NK-92 (cell line): ENCODE data around the gene APLP2.
"Not testable (repeated sequence)": the region's sequence is repeated elsewhere in the genome, so short reads cannot be mapped to it uniquely, and the experiment has no call there.

Experiments
- DNase-seq: peaks from one replicate; lab custom pipeline; 2025; ENCODE audit not compliant: unreplicated experiment; lab: John Stamatoyannopoulos, UW

The APLP2 gene

DNA sequence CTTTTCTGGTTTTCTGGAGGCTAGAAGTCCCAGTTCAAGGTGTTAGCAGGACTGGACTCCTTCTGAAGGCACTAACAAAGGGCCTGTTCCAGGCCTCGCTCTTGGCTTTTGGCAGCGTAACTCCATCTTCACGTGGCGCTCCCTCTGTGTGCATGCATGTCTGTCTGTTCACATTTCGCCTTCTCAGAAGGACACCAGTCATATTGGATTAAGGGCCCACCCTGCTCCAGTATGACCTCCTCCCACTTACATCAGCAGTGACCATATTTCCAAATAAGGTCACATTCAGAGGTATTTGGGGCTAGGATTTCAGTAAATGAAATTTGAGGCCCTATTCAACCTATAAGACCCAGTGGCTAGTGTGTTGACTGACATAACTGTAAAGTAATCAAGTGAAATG lies 20.0 kb downstream of the APLP2 start:
- DNase-seq, result no peak

DNA sequence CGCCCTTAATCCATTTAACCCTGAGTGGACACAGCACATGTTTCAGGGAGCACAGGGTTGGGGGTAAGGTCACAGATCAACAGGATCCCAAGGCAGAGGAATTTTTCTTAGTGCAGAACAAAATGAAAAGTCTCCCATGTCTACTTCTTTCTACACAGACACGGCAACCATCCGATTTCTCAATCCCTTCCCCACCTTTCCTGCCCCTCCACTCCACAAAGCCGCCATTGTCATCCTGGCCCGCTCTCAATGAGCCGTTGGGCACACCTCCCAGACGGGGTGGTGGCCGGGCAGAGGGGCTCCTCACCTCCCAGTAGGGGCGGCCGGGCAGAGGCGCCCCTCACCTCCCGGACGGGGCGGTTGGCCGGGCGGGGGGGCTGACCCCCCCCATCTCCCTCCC lies 20.8 kb downstream of the APLP2 start:
- DNase-seq, result not testable (repeated sequence)

GRCh38 chr11:130091169-130091568 lies 21.5 kb downstream of the APLP2 start:
- DNase-seq, result not testable (repeated sequence)

- DNase-seq, result no peak
Measured at GRCh38 chr11:130092661-130093060, 23.0 kb downstream of the APLP2 start.

GRCh38 chr11:130094614-130095013 lies 24.9 kb downstream of the APLP2 start:
- DNase-seq, result no peak

DNA sequence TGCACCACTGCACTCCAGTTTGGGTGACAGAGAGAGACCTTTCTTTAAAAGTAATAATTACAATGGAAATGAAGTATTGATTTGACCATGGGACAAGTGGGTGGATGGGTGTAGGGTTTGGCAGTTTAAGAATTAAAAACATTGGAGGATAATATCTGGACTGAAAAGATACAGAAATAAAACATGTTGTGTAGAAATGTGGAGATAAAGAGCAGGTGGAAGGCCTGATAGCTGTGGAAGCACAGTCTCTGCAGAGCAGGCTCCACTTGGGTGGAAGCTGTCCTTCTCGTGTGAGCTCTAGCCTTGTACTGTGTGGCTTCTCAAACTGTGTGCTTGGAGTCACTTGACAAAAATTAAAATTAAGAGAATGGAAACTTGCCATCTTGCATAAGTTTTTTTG lies 25.6 kb downstream of the APLP2 start:
- no peak for DNase-seq

GRCh38 chr11:130096042-130096441 lies 26.3 kb downstream of the APLP2 start:
- no peak for DNase-seq

DNA sequence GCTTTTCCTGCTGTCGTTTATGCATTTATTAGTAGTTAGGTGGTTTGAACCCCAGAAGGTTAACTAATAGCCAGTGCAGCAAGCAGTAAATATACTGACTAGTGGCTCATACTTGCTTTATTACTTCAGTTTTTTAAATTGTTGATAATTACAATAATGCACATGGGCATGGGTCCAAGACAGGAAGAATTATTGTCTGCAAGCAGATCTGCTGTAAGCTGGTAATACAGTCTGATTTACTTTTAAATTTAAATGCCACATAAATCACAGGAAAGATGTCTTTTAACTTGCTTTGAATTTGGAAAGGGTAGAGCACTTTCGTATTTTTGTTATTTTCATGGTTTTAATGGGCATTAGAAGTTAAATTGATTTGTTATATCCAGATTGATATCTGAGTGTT lies 27.1 kb downstream of the APLP2 start:
- no peak for DNase-seq

GRCh38 chr11:130097285-130097684 lies 27.6 kb downstream of the APLP2 start:
- no peak for DNase-seq

DNA sequence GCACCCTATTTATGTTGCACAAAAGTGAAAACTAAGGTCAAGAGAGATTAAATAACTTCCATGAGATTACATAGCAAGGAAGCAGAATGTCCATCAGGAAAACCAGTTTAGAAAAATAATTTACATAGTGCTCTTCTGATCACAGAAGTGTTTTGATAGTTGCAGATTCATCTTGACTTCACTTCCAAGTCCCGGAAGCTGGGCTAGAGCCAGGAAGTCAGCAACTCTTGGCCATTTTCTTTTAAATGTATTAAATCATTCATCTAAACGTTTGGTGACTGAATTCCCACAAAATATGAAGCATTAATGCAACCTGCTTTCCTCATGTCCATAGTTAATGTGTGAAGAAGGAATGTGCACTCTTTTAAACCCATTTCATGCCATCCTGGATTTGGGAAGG lies 29.7 kb downstream of the APLP2 start:
- no peak for DNase-seq

- no peak for DNase-seq
Measured at GRCh38 chr11:130100381-130101095, 30.8 kb downstream of the APLP2 start.

- DNase-seq, result no peak
Measured at GRCh38 chr11:130101661-130102060, 32.0 kb downstream of the APLP2 start.

GRCh38 chr11:130102301-130103249 lies 32.9 kb downstream of the APLP2 start:
- no peak for DNase-seq

GRCh38 chr11:130103296-130103814 lies 33.7 kb downstream of the APLP2 start:
- DNase-seq, result no peak

DNA sequence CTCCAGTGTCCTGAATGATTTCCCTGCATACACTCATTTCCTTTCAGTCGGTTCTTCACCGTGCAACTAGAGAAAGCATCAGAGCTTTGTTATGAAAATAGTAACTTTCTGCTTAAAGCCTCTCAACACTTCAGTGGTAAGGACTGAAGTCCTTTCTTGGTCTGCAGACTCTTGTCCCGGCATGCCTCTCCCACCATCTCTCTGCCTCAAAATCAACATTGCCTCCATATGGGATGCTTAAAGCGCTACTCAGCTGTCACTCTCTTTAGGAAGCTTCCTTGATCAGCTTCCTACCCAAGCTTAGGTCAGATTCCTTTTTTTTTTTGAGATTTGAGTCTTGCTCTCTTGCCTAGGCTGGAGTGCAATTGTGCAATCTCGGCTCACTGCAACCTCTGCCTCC lies 36.7 kb downstream of the APLP2 start:
- DNase-seq, result no peak

DNA sequence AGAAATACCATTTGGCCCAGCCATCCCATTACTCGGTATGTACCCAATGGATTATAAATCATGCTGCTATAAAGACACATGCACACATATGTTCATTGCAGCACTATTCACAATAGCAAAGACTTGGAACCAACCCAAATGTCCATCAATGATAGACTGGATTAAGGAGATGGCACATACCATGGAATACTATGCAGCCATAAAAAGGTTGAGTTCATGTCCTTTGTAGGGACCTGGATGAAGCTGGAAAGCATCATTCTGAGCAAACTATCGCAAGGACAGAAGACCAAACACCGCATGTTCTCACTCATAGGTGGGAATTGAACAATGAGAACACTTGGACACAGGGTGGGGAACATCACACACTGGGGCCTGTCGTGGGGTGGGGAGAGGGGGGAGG lies 39.0 kb downstream of the APLP2 start:
- not testable (repeated sequence) for DNase-seq

- DNase-seq, result no peak
Measured at GRCh38 chr11:130109386-130109785, 39.7 kb downstream of the APLP2 start.

- no peak for DNase-seq
Measured at GRCh38 chr11:130110339-130111108, 40.8 kb downstream of the APLP2 start.

DNA sequence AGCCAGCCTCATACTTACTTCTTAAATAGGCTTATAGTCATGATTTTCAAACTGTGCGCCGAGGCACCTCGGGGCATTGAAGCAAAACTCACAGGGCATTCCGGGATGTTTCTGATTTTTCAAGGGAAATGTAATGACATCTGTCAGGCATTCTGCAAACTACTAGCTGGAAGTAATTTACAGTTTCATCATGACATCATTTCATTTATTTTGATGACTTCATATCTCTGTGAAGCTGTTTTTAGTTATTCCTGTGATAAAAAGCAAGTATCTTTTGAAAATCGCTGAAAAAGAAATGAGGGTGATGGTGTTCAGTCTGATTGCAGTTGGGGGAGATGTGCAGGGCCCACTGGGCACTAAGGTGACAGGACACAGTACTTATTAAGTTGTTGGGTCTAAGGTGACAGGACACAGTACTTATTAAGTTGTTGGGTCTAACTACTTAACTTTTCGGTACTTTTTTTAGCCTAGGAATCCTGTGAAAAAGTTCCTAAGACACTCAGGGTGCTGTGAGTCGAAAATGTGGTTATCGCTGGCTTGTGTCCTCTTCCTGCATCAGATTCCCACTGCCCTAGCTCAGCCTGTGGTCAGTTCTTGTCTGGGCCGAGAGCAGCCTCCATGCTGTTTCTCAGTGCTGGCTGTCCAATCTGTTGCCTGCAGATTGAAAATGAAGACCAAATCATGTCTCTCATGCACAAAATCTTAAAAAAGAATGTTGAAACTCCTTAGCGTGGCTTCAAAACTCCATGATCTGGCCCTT lies 42.6 kb downstream of the APLP2 start:
- no peak for DNase-seq

GRCh38 chr11:130114281-130114680 lies 44.6 kb downstream of the APLP2 start:
- no peak for DNase-seq
